Measurements from ENCODE around the gene SHISA5.

- TF ChIP-seq, protein P1, sequence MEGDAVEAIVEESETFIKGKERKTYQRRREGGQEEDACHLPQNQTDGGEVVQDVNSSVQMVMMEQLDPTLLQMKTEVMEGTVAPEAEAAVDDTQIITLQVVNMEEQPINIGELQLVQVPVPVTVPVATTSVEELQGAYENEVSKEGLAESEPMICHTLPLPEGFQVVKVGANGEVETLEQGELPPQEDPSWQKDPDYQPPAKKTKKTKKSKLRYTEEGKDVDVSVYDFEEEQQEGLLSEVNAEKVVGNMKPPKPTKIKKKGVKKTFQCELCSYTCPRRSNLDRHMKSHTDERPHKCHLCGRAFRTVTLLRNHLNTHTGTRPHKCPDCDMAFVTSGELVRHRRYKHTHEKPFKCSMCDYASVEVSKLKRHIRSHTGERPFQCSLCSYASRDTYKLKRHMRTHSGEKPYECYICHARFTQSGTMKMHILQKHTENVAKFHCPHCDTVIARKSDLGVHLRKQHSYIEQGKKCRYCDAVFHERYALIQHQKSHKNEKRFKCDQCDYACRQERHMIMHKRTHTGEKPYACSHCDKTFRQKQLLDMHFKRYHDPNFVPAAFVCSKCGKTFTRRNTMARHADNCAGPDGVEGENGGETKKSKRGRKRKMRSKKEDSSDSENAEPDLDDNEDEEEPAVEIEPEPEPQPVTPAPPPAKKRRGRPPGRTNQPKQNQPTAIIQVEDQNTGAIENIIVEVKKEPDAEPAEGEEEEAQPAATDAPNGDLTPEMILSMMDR (conservative IDR thresholded peaks at IDR 0.05; ENCODE audit: low read depth, low read length), result no peak
- TF ChIP-seq RAD21 (IDR thresholded peaks at IDR 0.05; ENCODE audit: low read length), result no peak
- TF ChIP-seq POLR2A (IDR thresholded peaks at IDR 0.05; ENCODE audit: low read depth, low read length), result no peak
- TF ChIP-seq RCOR1 (IDR thresholded peaks at IDR 0.05; ENCODE audit: insufficient replicate concordance, low read length), result no peak
- TF ChIP-seq, protein P2, sequence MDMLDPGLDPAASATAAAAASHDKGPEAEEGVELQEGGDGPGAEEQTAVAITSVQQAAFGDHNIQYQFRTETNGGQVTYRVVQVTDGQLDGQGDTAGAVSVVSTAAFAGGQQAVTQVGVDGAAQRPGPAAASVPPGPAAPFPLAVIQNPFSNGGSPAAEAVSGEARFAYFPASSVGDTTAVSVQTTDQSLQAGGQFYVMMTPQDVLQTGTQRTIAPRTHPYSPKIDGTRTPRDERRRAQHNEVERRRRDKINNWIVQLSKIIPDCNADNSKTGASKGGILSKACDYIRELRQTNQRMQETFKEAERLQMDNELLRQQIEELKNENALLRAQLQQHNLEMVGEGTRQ (IDR thresholded peaks at IDR 0.05; ENCODE audit: low read depth, low read length), result no peak
- TF ChIP-seq CEBPB (IDR thresholded peaks at IDR 0.05; ENCODE audit: low read depth, low read length), result no peak
- TF ChIP-seq RFX5 (IDR thresholded peaks at IDR 0.05; ENCODE audit: low read depth, low read length), result no peak
- TF ChIP-seq BHLHE40 (IDR thresholded peaks at IDR 0.05; ENCODE audit: low read depth, low read length), result no peak
- TF ChIP-seq MAZ (IDR thresholded peaks at IDR 0.05; ENCODE audit: borderline replicate concordance, low read depth, low read length), result no peak
Measured at GRCh38 chr3:48430708-48431101, 73.3 kb downstream of the SHISA5 start.
